Kidney (tissue), 14 donors: ENCODE data around the gene SURF2. TPM values are rescaled to one million over a fixed set of nuclear protein-coding genes. Genes with fewer than 3 reads are reported as not detected.

Experiments
- DNase-seq, 5 donors: peaks; one replicate each; pipeline ENCODE4 v3.0.0-alpha.2; 2013 to 2020
- FAIRE-seq: peaks from 2 replicates; lab custom pipeline; 2012; peaks lifted over from hg19 to GRCh38; lab: Jason Lieb, UNC
- H3K27ac ChIP-seq, 2 donors: one replicate each; pipeline ENCODE4 v1.7.0; 2013; ENCODE audit warnings: low read depth in 2 of 2, low read length in 2 of 2, inconsistent platforms in 1 of 2
- H3K27me3 ChIP-seq: one replicate; pipeline ENCODE4 v1.7.1; 2013; ENCODE audit warnings: low read length, inconsistent platforms; ENCODE audit not compliant: control insufficient read depth, insufficient read depth
- H3K36me3 ChIP-seq, 3 donors: one replicate each; pipeline versions ENCODE4 v1.7.0 to v1.7.1; 2013; ENCODE audit warnings: low read length in 3 of 3, control low read depth in 1 of 3, inconsistent platforms in 1 of 3; ENCODE audit not compliant: insufficient read depth in 3 of 3, control insufficient read depth in 2 of 3
- H3K4me1 ChIP-seq, 3 donors: one replicate each; pipeline versions ENCODE4 v1.7.0 to v1.7.1; 2013; ENCODE audit warnings: low read length in 3 of 3, inconsistent platforms in 1 of 3, low read depth in 1 of 3; ENCODE audit not compliant: control insufficient read depth in 2 of 3, insufficient read depth in 2 of 3
- H3K4me3 ChIP-seq, 3 donors: one replicate each; pipeline versions ENCODE4 v1.7.0 to v1.8.1; 2013; ENCODE audit warnings: low read length in 3 of 3, control low read depth in 1 of 3, inconsistent platforms in 1 of 3
- H3K9ac ChIP-seq, 3 donors: one replicate each; pipeline versions ENCODE4 v1.7.0 to v1.7.1; 2013; ENCODE audit warnings: low read length in 3 of 3, control low read depth in 1 of 3, inconsistent platforms in 1 of 3
- H3K9me3 ChIP-seq, 3 donors: one replicate each; pipeline versions ENCODE4 v1.7.0 to v1.7.1; 2013; ENCODE audit warnings: low read length in 3 of 3, control low read depth in 1 of 3, inconsistent platforms in 1 of 3; ENCODE audit not compliant: control insufficient read depth in 2 of 3, insufficient read depth in 1 of 3
- CTCF ChIP-seq: IDR thresholded peaks from 3 replicates; pipeline ENCODE4 v1.5.1; 2012; ENCODE audit warnings: mild to moderate bottlenecking, moderate library complexity, borderline replicate concordance; ENCODE audit not compliant: insufficient read depth; ENCODE audit errors: extremely low read depth
- intact Hi-C: fragments of 100-400 bp; cut with DNase I; formaldehyde crosslinking; loops from one replicate; pipeline ENCODE4 v1.11.1; 2022
- polyA plus RNA-seq: library from polyadenylated mRNA; stranded (reverse); fragments of 350-450 nt; fragmentation: Illumina TruSeq; extraction: RNeasy Lipid Tissue Mini Kit (QIAGEN cat#74804); gene quantifications from one replicate; pipeline ENCODE4 v1.2.3, GENCODE V29; 2014; ENCODE audit warnings: low read depth, low replicate concordance; ENCODE audit not compliant: insufficient read depth
- total RNA-seq: library from RNA; stranded (reverse); fragmentation: NEBNext Ultra II Directional; extraction: Animal tissue kit (Norgen Biotek cat#: 25700); gene quantifications from one replicate; pipeline ENCODE4 v1.2.1, GENCODE V29; 2021
- donor health status: control.
- donor health status: control.
- donor health status: control.
- donor health status: control.
- donor health status: control.
- donor health status: DM: yes; HTN: yes; CAD: no.
- donor health status: Normal renal cell carcinoma (clear cell type).

SURF2 gene
- total and polyA plus RNA-seq, 2 donors from 2014 or later = 23.5 to 61.2 TPM

- DNase-seq = no peak
- no peak for FAIRE-seq
- intact Hi-C loops = no loop called here
- H3K4me3 ChIP-seq = peak overlapping the region in 1 of 3 donors; percentile 1
- peaks cover 3 to 69% (median 53%) of the 10 kb centered on the region in 3 donors for H3K4me1 ChIP-seq
- H3K27ac ChIP-seq = peak overlapping the region; percentile 13
- H3K9ac ChIP-seq = peak overlapping the region in 1 of 3 donors; percentile 10
- H3K36me3 ChIP-seq = peaks cover 6 to 42% (median 30%) of the 10 kb centered on the region in 3 donors
- TF ChIP-seq CTCF = no peak
- H3K9me3 ChIP-seq = no peaks in the 10 kb centered on the region
- no peaks in the 10 kb centered on the region for H3K27me3 ChIP-seq
Observed at GRCh38 chr9:133367778-133368177, 11.4 kb downstream of the SURF2 start.

- H3K27me3 ChIP-seq = no peaks in the 10 kb centered on the region
- no peak for FAIRE-seq
- intact Hi-C loops = no loop called here
- TF ChIP-seq CTCF = no peak
- peaks cover 3 to 74% (median 53%) of the 10 kb centered on the region in 3 donors for H3K4me1 ChIP-seq
- peak in 1 of 5 donors; percentile 35 for DNase-seq
- H3K36me3 ChIP-seq = peaks cover 6 to 38% (median 25%) of the 10 kb centered on the region in 3 donors
- H3K4me3 ChIP-seq = peak overlapping the region in 2 of 3 donors; percentile 1 to 9
- H3K27ac ChIP-seq = peak overlapping the region; percentile 13 to 55
- H3K9me3 ChIP-seq = no peaks in the 10 kb centered on the region
- peak overlapping the region in 1 of 3 donors; percentile 10 for H3K9ac ChIP-seq
Observed at GRCh38 chr9:133368249-133368881, 12.0 kb downstream of the SURF2 start.

- no peak for FAIRE-seq
- no peak for DNase-seq
- no peaks in the 10 kb centered on the region for H3K27me3 ChIP-seq
- intact Hi-C loops = no loop called here
- no peak overlapping the region for H3K4me3 ChIP-seq
- H3K9me3 ChIP-seq = no peaks in the 10 kb centered on the region
- no peak overlapping the region for H3K9ac ChIP-seq
- peaks cover 4 to 36% (median 20%) of the 10 kb centered on the region in 3 donors for H3K36me3 ChIP-seq
- H3K27ac ChIP-seq = no peak overlapping the region
- no peak for TF ChIP-seq CTCF
- H3K4me1 ChIP-seq = peaks cover 3 to 68% (median 53%) of the 10 kb centered on the region in 3 donors
Observed at GRCh38 chr9:133369422-133369821, 13.1 kb downstream of the SURF2 start.
